ENCODE measurements around the gene TACC2.
"Not testable (repeated sequence)": the region's sequence is repeated elsewhere in the genome, so short reads cannot be mapped to it uniquely, and the experiment has no call there.

The TACC2 gene

DNA sequence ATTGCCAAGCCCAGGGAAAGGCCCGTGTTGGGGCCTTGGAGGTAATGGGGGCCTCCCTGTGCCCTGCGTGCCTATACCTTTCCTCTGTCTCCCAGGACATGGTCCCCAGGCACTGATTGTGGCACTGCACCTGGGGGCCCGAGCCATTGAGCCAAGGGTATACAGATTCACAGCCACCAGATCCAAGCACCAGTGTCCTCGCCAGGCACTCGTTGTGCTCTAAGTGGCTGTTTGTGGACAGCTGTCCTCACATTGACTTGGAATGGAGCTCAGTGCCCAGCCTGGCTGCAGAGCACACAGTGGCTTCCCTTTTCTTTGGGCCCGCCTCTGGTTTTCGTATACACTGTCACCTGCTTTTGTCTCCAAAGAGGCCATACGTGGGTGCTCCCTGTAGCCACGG lies 210.1 kb downstream of the TACC2 start:
- TF ChIP-seq, protein P1, sequence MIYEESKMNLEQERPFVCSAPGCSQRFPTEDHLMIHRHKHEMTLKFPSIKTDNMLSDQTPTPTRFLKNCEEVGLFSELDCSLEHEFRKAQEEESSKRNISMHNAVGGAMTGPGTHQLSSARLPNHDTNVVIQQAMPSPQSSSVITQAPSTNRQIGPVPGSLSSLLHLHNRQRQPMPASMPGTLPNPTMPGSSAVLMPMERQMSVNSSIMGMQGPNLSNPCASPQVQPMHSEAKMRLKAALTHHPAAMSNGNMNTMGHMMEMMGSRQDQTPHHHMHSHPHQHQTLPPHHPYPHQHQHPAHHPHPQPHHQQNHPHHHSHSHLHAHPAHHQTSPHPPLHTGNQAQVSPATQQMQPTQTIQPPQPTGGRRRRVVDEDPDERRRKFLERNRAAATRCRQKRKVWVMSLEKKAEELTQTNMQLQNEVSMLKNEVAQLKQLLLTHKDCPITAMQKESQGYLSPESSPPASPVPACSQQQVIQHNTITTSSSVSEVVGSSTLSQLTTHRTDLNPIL (CRISPR knock-in tag; IDR thresholded peaks at IDR 0.05; ENCODE audit: low read depth) = no peak
- TF ChIP-seq CSDC2 (CRISPR knock-in tag; IDR thresholded peaks at IDR 0.05) (no peak), ARNTL (CRISPR knock-in tag; IDR thresholded peaks at IDR 0.05; ENCODE audit: borderline replicate concordance, low read depth) (no peak), TOX (CRISPR knock-in tag; IDR thresholded peaks at IDR 0.05; ENCODE audit: borderline replicate concordance) (no peak), ZNF70 (CRISPR knock-in tag; IDR thresholded peaks at IDR 0.05) (no peak), ZFP30 (CRISPR knock-in tag; IDR thresholded peaks at IDR 0.05) (no peak), ZNF8 (CRISPR knock-in tag; IDR thresholded peaks at IDR 0.05) (no peak), RARB (CRISPR knock-in tag; IDR thresholded peaks at IDR 0.05) (no peak)
- TF ChIP-seq, protein P2, sequence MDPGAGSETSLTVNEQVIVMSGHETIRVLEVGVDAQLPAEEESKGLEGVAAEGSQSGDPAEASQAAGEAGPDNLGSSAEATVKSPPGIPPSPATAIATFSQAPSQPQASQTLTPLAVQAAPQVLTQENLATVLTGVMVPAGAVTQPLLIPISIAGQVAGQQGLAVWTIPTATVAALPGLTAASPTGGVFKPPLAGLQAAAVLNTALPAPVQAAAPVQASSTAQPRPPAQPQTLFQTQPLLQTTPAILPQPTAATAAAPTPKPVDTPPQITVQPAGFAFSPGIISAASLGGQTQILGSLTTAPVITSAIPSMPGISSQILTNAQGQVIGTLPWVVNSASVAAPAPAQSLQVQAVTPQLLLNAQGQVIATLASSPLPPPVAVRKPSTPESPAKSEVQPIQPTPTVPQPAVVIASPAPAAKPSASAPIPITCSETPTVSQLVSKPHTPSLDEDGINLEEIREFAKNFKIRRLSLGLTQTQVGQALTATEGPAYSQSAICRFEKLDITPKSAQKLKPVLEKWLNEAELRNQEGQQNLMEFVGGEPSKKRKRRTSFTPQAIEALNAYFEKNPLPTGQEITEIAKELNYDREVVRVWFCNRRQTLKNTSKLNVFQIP (CRISPR knock-in tag; IDR thresholded peaks at IDR 0.05; ENCODE audit: borderline replicate concordance, low read depth) = no peak
- no peak for ATAC-seq

DNA sequence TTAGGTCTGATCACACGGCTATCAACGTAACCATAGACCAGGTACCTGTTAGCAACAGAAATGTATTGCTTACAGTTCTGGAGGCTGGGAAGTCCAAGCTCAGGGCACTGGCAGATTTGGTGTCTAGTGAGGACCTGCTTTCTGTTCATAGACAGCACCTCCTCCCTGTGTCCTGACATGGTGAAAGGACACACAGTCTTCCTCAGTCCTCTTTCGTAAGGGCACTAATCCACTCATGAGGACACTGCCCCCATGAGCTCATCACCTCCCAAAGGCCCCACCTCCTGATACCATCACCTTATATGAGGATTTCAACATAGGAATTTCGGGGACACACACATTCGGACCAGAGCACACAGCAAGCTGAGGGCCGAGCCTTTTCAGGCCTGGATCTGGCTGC lies 210.7 kb downstream of the TACC2 start:
- ATAC-seq = no peak

DNA sequence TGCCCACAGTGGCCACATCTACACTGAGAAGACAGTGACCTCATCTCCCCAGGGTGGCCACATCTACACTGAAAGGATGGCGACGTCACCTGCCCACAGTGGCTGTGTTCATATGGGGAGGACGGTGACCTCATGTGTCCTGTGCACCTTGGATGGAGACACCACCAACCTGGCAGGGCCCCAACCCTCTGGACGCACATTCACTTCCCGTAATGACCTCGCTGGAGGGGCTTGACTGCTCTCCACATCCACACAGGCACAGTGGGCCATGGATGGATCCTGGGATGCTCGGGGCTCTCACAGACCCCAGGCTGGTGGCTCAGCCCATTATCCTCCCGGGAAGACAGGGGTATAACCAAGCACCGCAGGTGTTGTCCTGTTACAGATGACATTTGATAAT lies 212.4 kb downstream of the TACC2 start:
- TF ChIP-seq CSDC2 (CRISPR knock-in tag; IDR thresholded peaks at IDR 0.05) = no peak
- no peak for TF ChIP-seq ZFP3 (CRISPR knock-in tag; IDR thresholded peaks at IDR 0.05)
- TF ChIP-seq SNAI2 (CRISPR knock-in tag; IDR thresholded peaks at IDR 0.05) = no peak
- TF ChIP-seq ESRRG (CRISPR knock-in tag; IDR thresholded peaks at IDR 0.05) = no peak
- no peak for TF ChIP-seq ISL1 (CRISPR knock-in tag; IDR thresholded peaks at IDR 0.05)
- no peak for TF ChIP-seq RARB (CRISPR knock-in tag; IDR thresholded peaks at IDR 0.05)
- TF ChIP-seq BACH2 (CRISPR knock-in tag; IDR thresholded peaks at IDR 0.05; ENCODE audit: borderline replicate concordance) = no peak
- no peak for TF ChIP-seq ARNTL (CRISPR knock-in tag; IDR thresholded peaks at IDR 0.05; ENCODE audit: borderline replicate concordance, low read depth)
- TF ChIP-seq, protein P2 (CRISPR knock-in tag; IDR thresholded peaks at IDR 0.05; ENCODE audit: borderline replicate concordance, low read depth) = no peak
- ATAC-seq = no peak

More for the DNA sequence above, 210.7 kb downstream of the TACC2 start:
- no peak for TF ChIP-seq ZFP3 (CRISPR knock-in tag; IDR thresholded peaks at IDR 0.05)
- TF ChIP-seq SNAI2 (CRISPR knock-in tag; IDR thresholded peaks at IDR 0.05) = no peak
- TF ChIP-seq, protein P2 (CRISPR knock-in tag; IDR thresholded peaks at IDR 0.05; ENCODE audit: borderline replicate concordance, low read depth) = no peak
- TF ChIP-seq PPARA (CRISPR knock-in tag; IDR thresholded peaks at IDR 0.05; ENCODE audit: borderline replicate concordance) = no peak
- TF ChIP-seq ZC3H10 (CRISPR knock-in tag; IDR thresholded peaks at IDR 0.05) = no peak
- TF ChIP-seq ESRRG (CRISPR knock-in tag; IDR thresholded peaks at IDR 0.05) = no peak
- TF ChIP-seq, protein P1 (CRISPR knock-in tag; IDR thresholded peaks at IDR 0.05; ENCODE audit: low read depth) = no peak
- no peak for TF ChIP-seq ZNF70 (CRISPR knock-in tag; IDR thresholded peaks at IDR 0.05)
- TF ChIP-seq RARB (CRISPR knock-in tag; IDR thresholded peaks at IDR 0.05) = no peak
- TF ChIP-seq OSR1 (CRISPR knock-in tag; IDR thresholded peaks at IDR 0.05) = no peak
- TF ChIP-seq, protein P3, sequence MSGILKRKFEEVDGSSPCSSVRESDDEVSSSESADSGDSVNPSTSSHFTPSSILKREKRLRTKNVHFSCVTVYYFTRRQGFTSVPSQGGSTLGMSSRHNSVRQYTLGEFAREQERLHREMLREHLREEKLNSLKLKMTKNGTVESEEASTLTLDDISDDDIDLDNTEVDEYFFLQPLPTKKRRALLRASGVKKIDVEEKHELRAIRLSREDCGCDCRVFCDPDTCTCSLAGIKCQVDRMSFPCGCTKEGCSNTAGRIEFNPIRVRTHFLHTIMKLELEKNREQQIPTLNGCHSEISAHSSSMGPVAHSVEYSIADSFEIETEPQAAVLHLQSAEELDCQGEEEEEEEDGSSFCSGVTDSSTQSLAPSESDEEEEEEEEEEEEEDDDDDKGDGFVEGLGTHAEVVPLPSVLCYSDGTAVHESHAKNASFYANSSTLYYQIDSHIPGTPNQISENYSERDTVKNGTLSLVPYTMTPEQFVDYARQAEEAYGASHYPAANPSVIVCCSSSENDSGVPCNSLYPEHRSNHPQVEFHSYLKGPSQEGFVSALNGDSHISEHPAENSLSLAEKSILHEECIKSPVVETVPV (CRISPR knock-in tag; IDR thresholded peaks at IDR 0.05) = no peak
- TF ChIP-seq ZNF8 (CRISPR knock-in tag; IDR thresholded peaks at IDR 0.05) = no peak
- TF ChIP-seq, protein P4, sequence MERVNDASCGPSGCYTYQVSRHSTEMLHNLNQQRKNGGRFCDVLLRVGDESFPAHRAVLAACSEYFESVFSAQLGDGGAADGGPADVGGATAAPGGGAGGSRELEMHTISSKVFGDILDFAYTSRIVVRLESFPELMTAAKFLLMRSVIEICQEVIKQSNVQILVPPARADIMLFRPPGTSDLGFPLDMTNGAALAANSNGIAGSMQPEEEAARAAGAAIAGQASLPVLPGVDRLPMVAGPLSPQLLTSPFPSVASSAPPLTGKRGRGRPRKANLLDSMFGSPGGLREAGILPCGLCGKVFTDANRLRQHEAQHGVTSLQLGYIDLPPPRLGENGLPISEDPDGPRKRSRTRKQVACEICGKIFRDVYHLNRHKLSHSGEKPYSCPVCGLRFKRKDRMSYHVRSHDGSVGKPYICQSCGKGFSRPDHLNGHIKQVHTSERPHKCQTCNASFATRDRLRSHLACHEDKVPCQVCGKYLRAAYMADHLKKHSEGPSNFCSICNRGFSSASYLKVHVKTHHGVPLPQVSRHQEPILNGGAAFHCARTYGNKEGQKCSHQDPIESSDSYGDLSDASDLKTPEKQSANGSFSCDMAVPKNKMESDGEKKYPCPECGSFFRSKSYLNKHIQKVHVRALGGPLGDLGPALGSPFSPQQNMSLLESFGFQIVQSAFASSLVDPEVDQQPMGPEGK (CRISPR knock-in tag; IDR thresholded peaks at IDR 0.05; ENCODE audit: borderline replicate concordance) = no peak
- TF ChIP-seq TOX (CRISPR knock-in tag; IDR thresholded peaks at IDR 0.05; ENCODE audit: borderline replicate concordance) = no peak

DNA sequence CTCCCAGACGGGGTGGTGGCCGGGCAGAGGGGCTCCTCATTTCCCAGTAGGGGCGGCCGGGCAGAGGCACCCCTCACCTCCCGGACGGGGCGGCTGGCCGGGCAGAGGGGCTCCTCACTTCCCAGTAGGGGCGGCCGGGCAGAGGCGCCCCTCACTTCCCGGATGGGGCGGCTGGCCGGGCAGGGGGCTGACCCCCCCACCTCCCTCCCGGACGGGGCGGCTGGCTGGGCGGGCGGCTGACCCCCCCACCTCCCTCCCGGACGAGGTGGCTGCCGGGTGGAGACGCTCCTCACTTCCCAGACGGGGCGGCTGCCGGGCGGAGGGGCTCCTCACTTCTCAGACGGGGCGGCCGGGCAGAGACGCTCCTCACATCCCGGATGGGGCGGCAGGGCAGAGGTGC lies 214.2 kb downstream of the TACC2 start:
- not testable (repeated sequence) for ATAC-seq

Measured in SK-N-SH treated with all-trans-retinoic acid at 6 μM for 48 hours (cell line).